Natural killer cell treated with Interleukin-12 subunit alpha and Interleukin-12 subunit beta and Interleukin-15 and Interleukin-18, amount 100 ng/mL, for 72 hours (primary cell): ENCODE results near the gene TTC7B. TPM values are rescaled to one million over a fixed set of nuclear protein-coding genes. Genes with fewer than 3 reads are reported as not detected.

Source experiments
- ATAC-seq, 2 donors: fragments of 150-1000 bp; cut with Tn5 transposase in 1 of 2; sonication (Bioruptor Pico), chemical (Tn5 transposase) in 1 of 2; 2 replicates each; pipeline ENCODE4 v1.10.0; 2021
- DNase-seq: peaks from one replicate; pipeline ENCODE4 v3.0.0; 2022; ENCODE audit warnings: low spot score
- H3K27ac Mint-ChIP-seq, 2 donors: 1 replicate in 1 of 2; 2 replicates in 1 of 2; pipeline ENCODE4 v1.8.0; 2022; ENCODE audit warnings: mixed read lengths in 2 of 2, mild to moderate bottlenecking in 1 of 2, moderate library complexity in 1 of 2
- H3K27me3 Mint-ChIP-seq, 2 donors: 1 replicate in 1 of 2; 2 replicates in 1 of 2; pipeline ENCODE4 v1.8.0; 2022; ENCODE audit warnings: mixed read lengths in 2 of 2
- H3K36me3 Mint-ChIP-seq: one replicate; pipeline ENCODE4 v1.8.0; 2022; ENCODE audit warnings: mixed read lengths
- H3K4me1 Mint-ChIP-seq, 2 donors: 1 replicate in 1 of 2; 2 replicates in 1 of 2; pipeline ENCODE4 v1.8.0; 2022; ENCODE audit warnings: low read depth in 2 of 2, mixed read lengths in 2 of 2, mild to moderate bottlenecking in 1 of 2
- H3K4me3 Mint-ChIP-seq: one replicate; pipeline ENCODE4 v1.8.0; 2022; ENCODE audit warnings: mixed read lengths
- H3K9me3 Mint-ChIP-seq: 2 replicates; pipeline ENCODE4 v1.8.0; 2022; ENCODE audit warnings: mixed read lengths
- total RNA-seq, 2 donors: library from RNA; stranded (reverse); gene quantifications; one replicate each; pipeline ENCODE4 v1.2.3, GENCODE V29; 2022

Gene TTC7B
- total RNA-seq, 2 donors from 2014 or later, result 8.9 to 24.5 TPM

DNA sequence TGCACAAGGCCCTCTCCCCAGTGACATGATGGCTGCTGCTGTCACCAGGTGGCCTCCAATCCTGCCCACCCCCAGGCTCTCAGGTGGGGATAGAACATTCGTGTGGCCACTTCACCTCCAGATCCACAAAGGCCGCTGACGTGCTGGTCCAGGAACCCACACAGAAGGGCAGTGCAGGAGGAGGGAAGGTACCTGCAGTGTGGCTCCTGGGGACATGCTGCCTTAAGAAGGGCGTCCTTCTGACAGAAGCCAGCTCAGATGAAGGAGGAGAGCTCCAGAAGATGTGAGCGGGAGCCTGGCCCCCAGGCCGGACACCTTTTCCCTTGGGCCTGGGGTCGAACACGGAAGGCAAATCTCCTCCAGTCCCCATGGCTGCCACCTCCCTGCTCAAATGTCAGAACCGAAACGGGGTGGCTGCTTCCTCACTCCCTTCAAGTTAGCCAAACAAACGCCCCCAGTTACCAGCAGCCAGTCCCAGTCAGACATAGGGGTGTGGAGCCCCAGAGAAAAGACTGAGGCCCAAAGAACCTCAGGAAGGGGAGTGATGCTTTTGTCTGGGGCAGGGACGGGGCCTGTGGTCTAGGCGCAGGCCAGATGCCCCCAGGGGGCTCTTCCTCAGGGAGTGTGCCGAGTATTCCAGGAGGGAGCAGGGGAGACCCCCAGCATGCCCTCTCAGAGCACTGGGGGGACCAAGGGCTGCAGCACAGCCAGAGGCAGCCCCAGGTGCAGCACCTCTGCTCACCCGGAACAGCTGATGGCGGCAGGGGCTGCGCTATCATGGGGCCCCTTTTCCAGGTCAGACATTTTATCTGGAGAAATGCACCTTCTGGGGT, 263.5 kb downstream of the TTC7B start:
- Mint-ChIP-seq H3K9me3 (no peaks in the 10 kb centered on the region), H3K27ac (no peak overlapping the region), H3K36me3 (no peaks in the 10 kb centered on the region), H3K4me3 (no peak overlapping the region), H3K27me3 (no peaks in the 10 kb centered on the region), H3K4me1 (no peaks in the 10 kb centered on the region)
- peak; percentile 25 for DNase-seq
- ATAC-seq, result no peak

DNA sequence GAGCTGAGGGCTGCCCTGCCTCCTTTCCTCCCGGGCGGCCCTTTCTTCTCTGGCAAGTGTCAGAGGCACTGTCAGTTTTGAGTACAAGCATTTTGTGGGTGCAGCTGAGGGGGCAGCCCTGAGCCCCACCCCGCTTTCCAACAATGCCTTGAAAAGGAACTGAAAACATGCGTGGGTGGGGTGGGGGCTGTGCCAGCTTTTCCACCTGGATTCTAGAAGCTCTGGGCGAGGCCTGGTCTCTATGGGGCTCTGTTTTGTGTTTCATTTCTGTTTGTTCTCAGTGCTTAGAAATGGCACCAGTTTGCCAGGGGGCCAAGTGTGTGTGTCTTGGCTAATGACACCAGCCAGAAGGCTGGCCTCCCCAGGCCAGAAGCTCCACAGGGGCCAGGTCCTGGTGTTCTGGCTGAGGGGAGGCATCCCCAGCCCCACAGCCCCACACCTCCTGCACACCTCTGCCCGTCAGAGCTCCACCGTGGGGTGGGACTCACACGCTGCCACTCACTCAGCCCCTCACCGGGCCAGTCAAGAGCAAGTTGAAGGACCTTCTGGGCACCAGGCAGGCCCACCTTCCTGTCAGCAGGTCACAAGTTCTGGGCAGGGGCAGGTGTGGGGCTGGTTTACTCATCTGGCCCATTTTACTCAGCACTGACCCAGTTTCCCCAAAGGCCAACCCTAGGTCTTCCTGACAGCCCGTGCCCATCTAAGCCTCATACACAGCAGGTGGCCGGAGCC, 264.3 kb downstream of the TTC7B start:
- DNase-seq (peak; percentile 45), ATAC-seq (no peak)
- H3K9me3 Mint-ChIP-seq, result no peaks in the 10 kb centered on the region
- no peaks in the 10 kb centered on the region for H3K27me3 Mint-ChIP-seq
- H3K4me3 Mint-ChIP-seq, result no peak overlapping the region
- no peaks in the 10 kb centered on the region for H3K4me1 Mint-ChIP-seq
- no peaks in the 10 kb centered on the region for H3K36me3 Mint-ChIP-seq
- no peak overlapping the region for H3K27ac Mint-ChIP-seq

DNA sequence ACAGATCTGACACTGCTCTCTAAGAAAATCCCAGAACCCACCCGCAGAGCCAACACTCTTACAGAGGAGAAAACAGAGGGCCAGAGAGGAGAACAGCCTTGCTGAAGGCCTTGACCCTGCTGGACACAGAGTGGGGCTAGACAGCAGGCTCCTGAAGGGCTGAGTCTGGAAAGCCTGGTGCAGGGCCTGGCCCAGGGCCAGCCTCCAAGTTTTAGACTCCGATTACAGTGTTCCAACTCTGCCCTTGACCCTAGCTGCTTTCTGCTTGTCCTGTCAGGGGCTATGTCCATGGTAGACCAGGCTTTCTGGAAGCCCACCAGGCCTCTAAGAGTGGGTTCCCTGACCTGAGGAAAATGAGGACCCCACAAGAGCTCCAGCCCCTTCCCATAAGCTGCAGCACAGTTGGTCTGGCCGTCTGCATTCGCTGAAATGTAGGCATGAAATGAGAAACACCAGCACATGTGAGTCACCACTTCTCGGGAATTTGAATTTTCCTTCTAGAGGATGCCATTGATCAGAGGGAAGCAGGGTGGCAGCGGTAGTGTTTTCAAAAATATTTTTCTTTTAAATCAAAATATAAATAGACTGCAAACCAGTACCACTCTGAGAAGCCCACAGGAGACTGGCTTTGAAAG, 265.0 kb downstream of the TTC7B start:
- ATAC-seq (no peak), DNase-seq (peak; percentile 15)
- H3K4me1 Mint-ChIP-seq, result no peaks in the 10 kb centered on the region
- no peak overlapping the region for H3K27ac Mint-ChIP-seq
- no peak overlapping the region for H3K4me3 Mint-ChIP-seq
- no peaks in the 10 kb centered on the region for H3K36me3 Mint-ChIP-seq
- no peaks in the 10 kb centered on the region for H3K27me3 Mint-ChIP-seq
- no peaks in the 10 kb centered on the region for H3K9me3 Mint-ChIP-seq

DNA sequence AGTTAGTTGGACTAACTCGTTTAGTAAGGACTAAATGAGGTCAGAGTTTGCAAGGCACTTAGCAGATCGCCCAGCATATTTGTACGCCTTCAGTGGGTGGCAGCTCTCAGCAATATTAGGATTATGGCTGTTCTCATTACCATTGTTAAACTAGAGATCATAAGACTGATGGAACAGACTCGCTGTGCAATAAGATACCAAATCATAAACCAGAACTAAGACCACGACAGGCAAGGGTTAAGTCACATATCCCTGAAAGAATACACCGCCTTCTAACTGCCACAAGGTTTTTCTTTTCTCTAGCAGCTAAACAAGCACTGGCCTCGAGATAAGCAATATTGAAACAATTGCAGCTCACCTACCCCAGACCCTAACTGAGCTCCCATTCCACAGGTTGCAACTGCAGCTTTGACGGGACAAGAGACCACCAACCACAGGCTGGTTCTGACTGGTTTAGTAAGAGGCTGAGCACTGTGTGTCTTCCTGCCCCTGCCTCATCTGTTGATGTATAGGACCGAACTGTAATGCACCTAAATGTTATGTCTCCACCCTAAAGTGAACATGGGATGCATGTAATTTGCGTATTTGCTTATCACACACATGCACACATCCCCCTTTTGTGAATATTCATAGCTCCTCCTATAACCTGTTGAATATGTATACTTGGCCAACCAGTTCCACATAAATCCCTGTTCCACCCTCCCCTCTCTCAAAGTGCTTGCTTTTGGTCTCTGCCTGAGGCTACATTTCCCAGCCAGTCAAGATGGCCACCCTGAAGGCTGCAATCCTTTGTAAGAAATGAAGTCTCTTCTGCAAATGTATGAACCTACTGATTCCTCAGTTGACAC, 266.2 kb downstream of the TTC7B start:
- Mint-ChIP-seq H3K27me3 (no peaks in the 10 kb centered on the region), H3K36me3 (no peaks in the 10 kb centered on the region), H3K27ac (no peak overlapping the region), H3K4me3 (no peak overlapping the region), H3K4me1 (no peaks in the 10 kb centered on the region), H3K9me3 (no peaks in the 10 kb centered on the region)
- ATAC-seq (no peak), DNase-seq (no peak)

DNA sequence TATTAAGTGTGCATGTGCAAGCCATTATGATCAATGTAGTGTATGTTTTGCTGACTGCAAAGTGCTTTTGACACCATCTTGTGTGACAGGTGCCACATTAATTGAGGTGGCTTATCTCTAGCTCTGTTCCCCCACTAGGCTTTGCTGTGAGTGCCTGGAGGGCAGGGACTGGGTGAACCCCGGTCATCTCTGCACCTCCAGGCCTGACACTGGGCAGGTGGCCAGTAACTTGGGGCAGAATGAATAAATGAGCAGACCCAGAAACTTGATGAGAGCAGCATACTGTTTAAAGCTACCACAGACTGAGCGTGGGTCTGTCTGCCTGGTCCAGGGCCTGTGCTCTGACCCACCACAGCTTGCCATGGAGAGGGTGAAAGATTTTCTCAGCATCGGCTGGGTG, 267.8 kb downstream of the TTC7B start:
- Mint-ChIP-seq H3K36me3 (no peaks in the 10 kb centered on the region), H3K27ac (no peak overlapping the region), H3K4me1 (no peaks in the 10 kb centered on the region), H3K27me3 (no peaks in the 10 kb centered on the region), H3K4me3 (no peak overlapping the region), H3K9me3 (no peaks in the 10 kb centered on the region)
- no peak for ATAC-seq
- no peak for DNase-seq

DNA sequence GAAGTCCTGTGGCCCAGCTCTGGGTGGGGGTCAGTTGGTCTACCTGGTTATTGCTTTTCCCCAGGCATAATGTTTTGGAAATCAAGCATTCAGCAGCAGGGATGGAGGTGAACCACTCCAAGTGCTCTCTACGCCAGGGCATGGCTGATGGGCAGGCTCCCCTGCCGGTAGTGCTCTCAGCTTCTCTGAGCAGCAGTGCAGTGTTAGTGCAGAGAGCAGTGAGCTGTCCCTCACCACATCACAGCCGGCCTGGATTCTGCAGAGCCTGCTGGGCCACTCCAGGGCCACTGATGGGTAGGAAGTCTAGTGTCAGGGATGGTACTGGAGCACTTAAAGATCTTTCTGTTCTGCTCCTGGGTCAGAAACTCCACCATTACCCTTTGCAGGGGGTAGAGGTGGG, 268.3 kb downstream of the TTC7B start:
- H3K4me1 Mint-ChIP-seq, result no peaks in the 10 kb centered on the region
- no peaks in the 10 kb centered on the region for H3K9me3 Mint-ChIP-seq
- DNase-seq (no peak), ATAC-seq (no peak)
- no peak overlapping the region for H3K4me3 Mint-ChIP-seq
- H3K27ac Mint-ChIP-seq, result no peak overlapping the region
- H3K27me3 Mint-ChIP-seq, result no peaks in the 10 kb centered on the region
- no peaks in the 10 kb centered on the region for H3K36me3 Mint-ChIP-seq

DNA sequence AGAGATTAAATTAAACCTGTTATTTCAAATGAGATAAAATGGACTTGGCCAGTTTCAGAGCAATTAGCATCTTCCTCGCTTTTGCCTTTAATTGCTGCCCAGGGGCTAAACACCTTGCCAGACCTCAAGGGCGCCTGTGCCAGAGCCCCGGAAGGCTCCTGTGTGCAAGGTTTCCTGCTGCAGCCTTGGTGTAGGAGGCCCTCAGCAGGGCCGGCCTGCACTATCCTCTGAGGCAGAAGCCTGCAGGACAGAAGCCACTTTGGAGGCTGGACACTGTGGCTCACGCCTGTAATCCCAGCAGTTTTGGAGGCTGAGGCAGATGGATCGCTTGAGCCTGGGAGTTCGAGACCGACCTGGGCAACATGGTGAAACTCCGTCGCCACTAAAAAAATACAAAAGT, 269.0 kb downstream of the TTC7B start:
- no peak overlapping the region for H3K27ac Mint-ChIP-seq
- no peak overlapping the region for H3K4me3 Mint-ChIP-seq
- H3K9me3 Mint-ChIP-seq, result no peaks in the 10 kb centered on the region
- ATAC-seq (no peak), DNase-seq (no peak)
- H3K27me3 Mint-ChIP-seq, result no peaks in the 10 kb centered on the region
- no peaks in the 10 kb centered on the region for H3K36me3 Mint-ChIP-seq
- H3K4me1 Mint-ChIP-seq, result no peaks in the 10 kb centered on the region

DNA sequence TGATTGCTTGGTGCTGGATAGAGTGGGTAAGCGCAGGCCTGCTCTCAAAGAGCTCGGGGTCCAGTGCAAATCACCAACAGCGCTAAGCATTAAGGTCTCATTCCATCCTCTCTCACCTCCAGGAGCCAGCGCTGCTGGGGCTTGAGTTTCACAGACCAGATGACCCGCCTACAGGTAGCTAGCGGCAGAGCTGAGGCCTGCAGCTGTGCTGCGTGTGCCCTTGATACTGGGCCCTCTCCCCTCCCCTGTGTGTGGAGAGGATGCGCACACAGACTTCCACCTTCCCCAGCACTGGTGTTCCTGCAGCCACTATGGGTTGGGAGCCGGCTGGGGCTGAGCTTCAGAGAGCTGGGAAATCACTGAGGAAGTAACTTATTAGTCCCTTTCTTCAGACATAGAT, 269.5 kb downstream of the TTC7B start:
- no peaks in the 10 kb centered on the region for H3K9me3 Mint-ChIP-seq
- H3K36me3 Mint-ChIP-seq, result no peaks in the 10 kb centered on the region
- no peaks in the 10 kb centered on the region for H3K4me1 Mint-ChIP-seq
- no peak for ATAC-seq
- no peak for DNase-seq
- no peaks in the 10 kb centered on the region for H3K27me3 Mint-ChIP-seq
- no peak overlapping the region for H3K27ac Mint-ChIP-seq
- H3K4me3 Mint-ChIP-seq, result no peak overlapping the region

DNA sequence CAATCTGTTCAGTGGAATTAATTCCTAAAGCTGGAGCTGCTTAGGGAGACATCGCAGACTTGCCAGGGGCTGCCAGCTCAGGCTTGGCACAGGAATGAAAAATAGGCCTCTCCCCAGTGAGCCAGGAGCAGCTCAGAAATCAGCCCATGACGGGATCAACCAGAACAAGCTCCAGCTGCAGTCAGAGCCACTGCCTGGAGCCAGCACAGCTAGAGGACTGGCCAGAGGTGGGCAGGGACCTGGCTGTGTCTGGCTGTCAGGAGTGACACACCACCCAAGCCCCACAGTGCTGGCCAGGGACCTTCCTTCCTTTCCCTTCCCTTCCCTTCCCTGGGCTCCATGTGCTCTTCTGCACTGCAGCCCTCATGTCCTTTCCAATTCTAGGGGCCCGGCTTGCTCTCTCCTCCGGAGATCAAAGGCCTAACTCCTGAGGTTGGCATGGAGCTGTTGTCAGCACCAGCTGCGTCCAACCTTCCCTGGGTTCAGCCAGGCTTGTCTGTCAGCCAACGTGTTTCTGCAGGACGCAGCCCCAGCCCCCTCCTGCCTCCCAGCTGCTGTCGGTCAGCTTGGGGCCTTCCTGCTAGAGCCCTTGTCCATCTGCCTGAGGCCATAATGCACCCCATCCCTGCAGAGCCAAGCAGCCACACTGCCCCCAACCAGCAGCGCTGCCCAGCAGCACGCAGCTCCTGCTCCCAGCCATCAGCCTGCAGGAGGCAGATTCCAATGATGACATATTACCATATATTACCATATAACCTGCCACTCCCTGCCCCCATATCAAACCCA, 270.1 kb downstream of the TTC7B start:
- ATAC-seq, result no peak
- H3K27ac Mint-ChIP-seq, result no peak overlapping the region
- H3K27me3 Mint-ChIP-seq, result no peaks in the 10 kb centered on the region
- no peak overlapping the region for H3K4me3 Mint-ChIP-seq
- no peaks in the 10 kb centered on the region for H3K4me1 Mint-ChIP-seq
- no peaks in the 10 kb centered on the region for H3K9me3 Mint-ChIP-seq
- no peaks in the 10 kb centered on the region for H3K36me3 Mint-ChIP-seq
- DNase-seq, result no peak

DNA sequence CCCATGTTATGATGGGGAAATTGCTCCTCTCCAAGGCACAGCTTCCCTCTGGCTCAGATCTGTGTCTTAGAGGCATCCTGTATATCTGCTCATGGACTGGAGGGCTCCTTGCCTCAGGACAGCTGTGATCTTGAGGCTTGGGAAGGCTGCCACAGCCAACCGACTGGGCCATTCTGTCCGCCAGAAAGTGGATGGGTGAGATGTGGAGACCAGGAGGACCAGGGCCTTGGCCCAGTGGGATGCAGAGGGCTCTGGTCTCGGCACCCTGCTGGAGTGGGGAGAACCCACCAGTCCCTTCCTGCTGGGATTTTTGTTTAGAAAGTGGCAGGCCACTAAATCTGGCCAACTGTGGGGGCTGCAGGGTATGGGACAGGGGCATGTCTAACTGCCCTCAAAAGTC, 270.8 kb downstream of the TTC7B start:
- DNase-seq (no peak), ATAC-seq (no peak)
- Mint-ChIP-seq H3K36me3 (no peaks in the 10 kb centered on the region), H3K4me1 (no peaks in the 10 kb centered on the region), H3K4me3 (no peak overlapping the region), H3K27ac (no peak overlapping the region), H3K27me3 (no peaks in the 10 kb centered on the region), H3K9me3 (no peaks in the 10 kb centered on the region)

DNA sequence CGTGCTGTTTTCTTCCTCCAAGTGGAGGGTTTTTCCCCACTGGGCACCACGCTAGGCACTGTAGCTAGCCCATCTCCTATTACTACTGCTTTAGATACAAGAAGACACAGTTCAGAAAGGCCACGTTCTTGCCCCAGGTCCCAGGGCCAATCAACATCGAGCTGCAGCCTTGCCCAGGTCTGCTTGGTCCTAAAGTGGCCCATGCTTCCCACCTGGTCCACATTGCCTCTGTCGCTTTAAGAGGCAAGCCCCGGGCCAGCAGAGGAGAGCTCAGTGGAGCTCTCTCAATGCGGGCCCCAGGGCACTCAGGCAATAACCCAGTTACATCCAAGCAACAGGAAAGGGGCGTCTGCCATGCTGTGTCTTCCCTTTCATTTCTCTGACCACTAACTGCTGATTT, 271.3 kb downstream of the TTC7B start:
- H3K36me3 Mint-ChIP-seq, result no peaks in the 10 kb centered on the region
- H3K27ac Mint-ChIP-seq, result no peak overlapping the region
- H3K4me1 Mint-ChIP-seq, result no peaks in the 10 kb centered on the region
- H3K9me3 Mint-ChIP-seq, result no peaks in the 10 kb centered on the region
- no peak overlapping the region for H3K4me3 Mint-ChIP-seq
- H3K27me3 Mint-ChIP-seq, result no peaks in the 10 kb centered on the region
- no peak for DNase-seq
- no peak for ATAC-seq

DNA sequence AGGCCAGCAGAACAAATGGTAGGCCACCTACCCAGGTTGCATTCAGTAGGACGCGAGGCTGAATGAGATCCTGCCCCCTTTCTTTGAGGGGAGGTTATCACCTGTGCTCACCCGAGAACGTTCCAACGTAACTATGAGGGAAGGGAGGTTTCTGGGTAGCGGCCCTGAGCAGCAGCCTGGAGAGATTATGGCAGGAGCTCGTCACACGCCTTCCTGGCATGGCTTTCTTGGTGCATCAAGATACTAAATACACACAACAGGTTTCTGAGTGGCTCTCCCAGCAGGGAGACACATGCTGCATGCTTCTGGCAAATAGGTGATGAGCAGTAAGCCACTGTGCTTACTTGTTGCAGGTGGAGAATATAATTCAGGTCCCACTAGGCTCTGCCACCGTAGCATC, 271.7 kb downstream of the TTC7B start:
- Mint-ChIP-seq H3K36me3 (no peaks in the 10 kb centered on the region), H3K9me3 (no peaks in the 10 kb centered on the region), H3K4me3 (no peak overlapping the region), H3K27me3 (no peaks in the 10 kb centered on the region), H3K27ac (no peak overlapping the region), H3K4me1 (no peaks in the 10 kb centered on the region)
- no peak for DNase-seq
- no peak for ATAC-seq

DNA sequence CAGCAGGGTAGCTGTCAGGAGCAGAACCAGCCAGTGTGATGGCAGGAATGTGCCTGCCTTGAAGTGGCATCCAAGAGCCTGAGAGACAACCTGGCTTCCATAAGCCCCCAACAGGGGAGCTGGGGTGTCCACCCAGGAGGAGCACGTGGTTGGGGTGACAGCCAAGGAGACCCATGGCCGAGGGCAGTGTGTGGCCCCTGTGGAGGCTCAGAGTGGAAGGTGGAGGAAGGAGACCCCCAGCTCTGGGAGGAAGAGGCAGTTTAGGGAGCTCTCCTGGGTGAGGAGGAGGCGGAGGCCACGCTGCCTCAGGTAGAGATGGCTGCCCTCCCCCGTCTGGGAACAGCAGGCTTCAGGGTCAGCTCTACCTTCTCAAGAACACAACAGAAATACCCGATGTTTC, 272.4 kb downstream of the TTC7B start:
- H3K4me1 Mint-ChIP-seq, result no peaks in the 10 kb centered on the region
- H3K4me3 Mint-ChIP-seq, result no peak overlapping the region
- H3K9me3 Mint-ChIP-seq, result no peaks in the 10 kb centered on the region
- no peaks in the 10 kb centered on the region for H3K27me3 Mint-ChIP-seq
- H3K27ac Mint-ChIP-seq, result no peak overlapping the region
- no peaks in the 10 kb centered on the region for H3K36me3 Mint-ChIP-seq
- DNase-seq, result no peak
- ATAC-seq, result no peak
